GM18517 (cell line): ENCODE measurements around the gene SLC6A9.

Source experiments
- ATAC-seq: cut with Tn5 transposase; IDR thresholded peaks from one replicate; pipeline ENCODE4 v1.9.1; 2021; ENCODE audit warnings: mild to moderate bottlenecking, moderate library complexity; ENCODE audit not compliant: unreplicated experiment

The SLC6A9 gene

DNA sequence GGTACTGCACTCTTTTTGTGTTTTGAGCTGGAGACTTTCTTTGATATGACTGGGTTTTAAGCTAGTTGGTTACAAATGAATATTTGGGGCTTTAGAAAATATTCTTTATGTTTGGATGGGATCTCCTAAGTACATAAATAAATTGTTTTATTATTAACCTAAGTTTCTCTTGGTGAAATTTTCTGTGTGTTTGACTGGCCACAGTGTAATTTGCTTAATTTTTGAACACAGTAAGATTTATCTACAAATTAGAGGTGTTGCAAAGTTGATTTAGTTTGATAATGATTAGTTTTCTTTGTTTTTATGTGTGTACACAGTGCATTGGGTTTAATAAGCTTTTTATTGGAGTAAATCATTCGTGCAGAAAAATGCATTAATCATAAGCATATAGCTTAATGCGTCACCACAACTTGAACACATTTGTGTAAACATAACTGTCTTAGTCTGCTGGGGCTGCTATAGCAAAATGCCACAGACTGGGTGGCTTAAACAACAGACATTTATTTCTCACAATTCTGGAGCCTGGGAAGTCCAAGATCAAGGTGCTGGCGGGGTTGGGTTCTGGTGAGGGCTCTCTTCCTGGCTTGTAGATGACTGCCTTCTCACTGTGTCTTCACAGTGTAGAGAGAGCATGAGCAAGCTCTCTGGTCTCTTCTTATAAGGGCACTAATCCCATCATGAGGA lies 17.4 kb upstream of the SLC6A9 start:
- no peak for ATAC-seq

DNA sequence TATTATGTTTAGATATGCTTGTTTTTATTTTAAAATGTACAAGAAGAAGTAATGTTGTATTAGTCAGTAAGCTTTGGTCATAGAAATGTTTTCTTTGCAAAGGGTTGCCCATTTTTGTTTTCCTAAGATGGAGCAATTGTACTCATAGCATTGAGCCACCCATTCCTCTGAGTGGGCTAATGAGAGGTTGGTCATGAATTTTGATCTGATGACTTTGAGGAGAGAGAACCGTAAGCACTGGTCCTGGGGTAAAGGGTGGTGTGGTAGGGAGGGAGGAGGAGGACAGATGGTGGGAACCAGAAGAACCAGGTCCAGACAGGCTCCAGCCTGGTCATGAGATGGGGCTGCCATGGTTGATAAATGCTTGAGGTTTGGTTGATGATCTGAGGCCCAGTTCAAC lies 15.9 kb upstream of the SLC6A9 start:
- ATAC-seq: no peak

DNA sequence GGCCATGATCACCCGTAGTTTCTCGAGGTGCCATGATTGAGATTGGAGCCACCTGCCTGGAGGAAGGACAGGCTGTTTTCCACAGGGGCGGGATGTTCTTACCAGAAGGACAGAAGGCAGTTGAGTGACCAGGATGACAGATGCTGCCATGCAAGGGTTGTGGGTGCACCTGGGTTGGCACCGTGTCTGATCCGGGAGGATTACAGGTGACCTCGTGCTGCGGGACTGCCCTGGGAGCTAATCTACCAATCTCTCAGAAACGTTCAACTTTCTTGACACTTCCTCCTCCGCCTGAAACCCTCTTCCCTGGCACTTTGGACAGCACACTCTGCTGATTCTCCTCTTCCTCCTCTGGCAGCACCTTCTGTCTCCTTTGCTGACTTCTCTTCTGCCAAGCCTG lies 13.8 kb upstream of the SLC6A9 start:
- no peak for ATAC-seq

DNA sequence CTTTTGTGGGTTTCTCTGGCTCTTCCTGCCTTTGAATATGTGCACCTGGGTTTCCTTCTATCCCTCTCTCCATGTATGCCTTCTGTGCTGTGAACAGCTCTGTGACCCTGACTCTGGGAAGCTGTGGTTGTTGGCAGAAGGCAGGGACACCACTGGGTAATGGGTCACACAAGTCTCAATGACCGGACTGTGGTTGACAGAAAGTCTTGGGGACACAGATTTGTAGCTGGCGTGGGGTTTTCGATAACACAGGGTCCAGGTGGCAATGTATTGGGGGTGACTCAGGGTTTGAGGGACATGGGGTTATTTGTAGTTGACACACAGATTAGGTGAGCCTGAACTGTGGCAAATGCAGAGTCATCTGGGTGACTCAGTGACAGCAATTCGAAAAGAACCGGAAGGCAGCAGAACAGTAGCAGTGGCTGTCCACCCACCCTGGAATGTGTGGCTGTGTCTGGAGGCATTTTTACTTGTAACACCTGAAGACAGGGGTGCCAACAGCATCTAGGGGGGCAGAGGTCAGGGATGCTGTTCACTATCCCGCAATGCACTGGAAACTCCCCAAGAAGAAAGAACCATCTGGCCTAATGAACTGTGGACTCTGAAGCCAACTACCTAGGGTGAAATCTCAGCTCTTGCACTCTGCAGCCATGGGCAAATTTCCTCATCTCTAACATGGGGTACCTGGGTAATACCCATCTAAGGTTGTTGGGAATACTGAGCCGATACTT lies 13.0 kb upstream of the SLC6A9 start:
- no peak for ATAC-seq

DNA sequence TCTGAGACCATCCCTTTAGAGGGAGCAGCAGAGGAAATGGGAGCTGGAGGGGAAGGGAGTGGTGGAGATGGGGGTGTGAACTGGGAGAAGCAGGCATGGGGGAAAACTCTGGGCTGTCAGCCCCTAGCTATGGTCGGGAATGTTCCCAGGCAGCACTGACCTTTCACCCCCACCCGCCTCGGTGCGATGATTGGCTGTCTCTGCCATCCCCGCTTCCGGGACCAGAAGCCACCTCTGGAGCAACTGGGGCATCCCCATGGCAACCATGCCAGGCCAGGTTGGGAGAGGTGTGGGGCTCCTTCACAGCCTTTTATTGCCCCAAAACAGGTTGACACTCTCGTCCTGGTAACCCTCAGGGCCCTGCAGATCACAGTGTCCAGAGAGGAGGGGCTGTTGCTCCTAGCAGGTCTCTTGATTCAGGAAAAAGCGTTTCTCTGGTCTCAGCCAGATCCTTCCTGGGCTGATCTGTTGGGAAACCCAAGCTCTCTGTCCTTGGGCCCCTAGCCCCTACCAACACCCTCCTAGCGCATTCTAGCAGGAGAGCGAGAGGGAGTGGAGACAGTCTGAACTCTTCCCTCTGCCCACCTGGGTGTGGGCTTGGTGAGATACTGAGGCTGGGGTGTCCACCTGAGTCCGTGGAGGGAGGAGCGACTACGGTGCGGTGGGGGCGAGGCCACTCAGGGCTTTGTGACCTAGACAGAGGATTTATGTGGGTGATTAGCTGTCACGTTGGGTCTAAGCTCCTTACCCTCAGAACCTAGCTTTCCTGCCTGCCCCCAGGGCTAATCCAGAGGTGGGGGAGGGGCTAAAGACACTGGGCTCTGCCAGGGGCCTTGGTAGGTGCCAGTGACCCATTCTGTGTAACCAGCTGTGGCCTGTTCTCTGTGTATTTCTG lies 12.2 kb upstream of the SLC6A9 start:
- no peak for ATAC-seq

DNA sequence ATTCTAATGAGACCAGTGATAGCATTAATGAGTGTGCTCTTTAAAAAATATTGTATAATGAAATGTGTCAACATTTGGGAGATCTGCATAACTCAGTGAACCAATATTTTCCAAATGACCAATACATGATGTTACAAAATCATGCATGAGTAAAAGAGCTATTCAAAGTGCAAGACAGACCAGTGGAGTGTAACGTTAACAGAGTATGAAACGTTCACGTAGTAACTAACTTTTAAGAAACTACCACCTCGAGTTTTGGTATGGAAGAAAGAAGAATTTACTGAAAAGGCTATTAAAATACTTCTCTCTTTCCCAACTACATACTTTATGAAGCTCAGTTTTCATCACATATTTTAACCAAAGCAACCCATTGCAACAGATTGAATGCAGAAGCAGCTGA lies 9.6 kb upstream of the SLC6A9 start:
- ATAC-seq: no peak

DNA sequence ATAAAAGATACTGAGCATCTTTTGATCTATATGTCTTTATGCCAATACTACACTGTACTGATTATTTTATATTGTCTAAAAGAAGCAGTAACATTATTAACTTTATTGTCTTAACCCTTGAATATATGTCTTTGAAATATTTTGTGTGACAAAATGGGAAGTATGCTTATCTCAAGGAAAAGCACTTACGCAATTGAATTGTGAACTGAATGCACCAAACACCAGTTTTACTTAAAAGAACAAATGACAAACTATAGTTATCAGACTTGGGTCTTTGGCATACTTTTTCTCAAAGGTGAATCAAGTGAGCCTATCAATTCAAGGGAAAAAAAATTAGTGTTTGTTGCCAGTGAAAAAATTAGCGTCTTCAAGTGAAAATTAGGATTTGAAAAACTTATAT lies 9.2 kb upstream of the SLC6A9 start:
- ATAC-seq: no peak

DNA sequence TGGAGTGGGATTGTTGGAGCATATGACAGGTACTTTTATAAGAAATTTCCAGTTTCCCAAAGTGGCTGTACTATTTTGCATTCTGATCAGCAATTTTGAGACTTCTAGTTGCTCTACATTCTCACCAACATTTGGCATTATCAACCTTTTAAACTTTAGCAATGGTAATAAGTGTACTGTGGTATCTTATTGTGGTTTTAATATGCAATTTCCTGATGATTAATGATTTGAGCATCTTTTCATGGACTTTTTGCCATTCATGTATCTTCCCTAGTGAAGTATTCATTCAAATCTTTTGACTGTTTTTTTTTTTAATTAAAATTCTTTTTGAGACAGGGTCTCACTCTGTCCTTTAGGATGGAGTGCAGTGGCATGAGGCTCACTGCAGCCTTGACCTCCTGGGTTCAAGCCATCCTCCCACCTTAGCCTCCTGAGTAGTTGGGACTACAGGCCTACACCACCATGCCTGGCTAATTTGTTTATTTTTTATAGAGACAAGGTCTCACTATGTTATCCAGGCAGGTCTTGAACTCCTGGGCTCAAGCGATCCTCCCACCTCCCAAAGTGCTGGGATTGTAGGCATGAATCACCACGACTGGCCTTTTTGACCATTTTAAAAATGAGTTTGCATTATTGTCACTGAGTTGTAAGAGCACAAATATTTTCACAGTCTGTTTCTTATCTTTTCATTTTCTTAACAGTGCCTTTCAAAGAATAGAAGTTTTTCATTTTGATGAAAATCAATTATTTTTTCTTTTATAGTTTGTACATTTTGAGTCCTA lies 7.8 kb upstream of the SLC6A9 start:
- no peak for ATAC-seq

DNA sequence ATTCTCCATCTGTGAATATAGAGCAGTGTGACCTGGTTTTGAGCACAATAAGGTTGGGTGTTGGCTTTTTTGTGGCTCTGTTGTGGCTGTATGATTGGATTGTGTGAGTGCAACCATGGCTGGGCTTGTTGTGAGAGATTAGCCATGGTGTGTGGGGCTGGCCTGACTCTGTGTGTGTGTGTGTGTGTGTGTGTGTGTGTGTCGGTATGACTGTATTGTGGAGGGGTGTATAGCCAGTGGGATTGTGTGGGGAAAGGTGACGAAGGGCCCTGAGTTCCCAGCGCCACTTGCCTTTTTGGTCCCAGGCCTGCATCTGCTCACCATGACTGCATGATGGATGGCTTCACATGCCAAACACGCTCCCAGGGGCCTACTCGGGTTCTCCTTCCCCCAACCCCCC lies 5.9 kb upstream of the SLC6A9 start:
- ATAC-seq: no peak

DNA sequence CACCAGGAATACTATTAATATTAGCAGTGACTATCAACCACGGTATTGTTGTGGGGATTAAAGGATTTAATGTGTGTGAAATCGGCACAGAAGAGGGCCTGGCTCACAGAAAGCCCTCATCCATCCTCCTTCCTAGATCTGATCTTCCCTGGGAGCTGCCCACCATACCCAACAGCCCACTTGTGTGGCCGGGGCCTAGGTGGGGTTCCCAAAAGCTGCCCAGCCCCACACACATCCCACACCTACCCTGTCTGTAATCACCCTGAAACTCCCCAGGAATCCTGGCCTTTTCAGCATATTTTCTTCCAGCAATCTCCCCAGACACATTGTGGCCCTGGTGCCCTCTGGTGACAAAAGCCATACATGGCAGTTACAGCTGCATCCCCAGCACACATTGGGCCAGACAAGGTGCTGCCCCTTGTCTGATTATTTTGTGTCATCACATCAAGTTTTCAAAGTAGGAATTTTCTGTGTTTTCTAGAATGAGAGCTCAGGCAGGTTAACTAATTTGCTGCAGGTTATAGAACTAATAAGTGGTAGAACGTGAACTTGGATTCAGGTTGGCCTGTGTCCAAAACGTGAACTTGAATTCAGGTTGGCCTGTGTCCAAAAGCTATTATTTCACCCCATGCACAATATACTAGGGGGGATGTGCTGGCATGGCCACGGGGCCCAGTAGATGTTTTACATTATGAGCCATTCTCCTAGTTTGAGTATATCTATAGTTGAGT lies 5.3 kb upstream of the SLC6A9 start:
- ATAC-seq: no peak

DNA sequence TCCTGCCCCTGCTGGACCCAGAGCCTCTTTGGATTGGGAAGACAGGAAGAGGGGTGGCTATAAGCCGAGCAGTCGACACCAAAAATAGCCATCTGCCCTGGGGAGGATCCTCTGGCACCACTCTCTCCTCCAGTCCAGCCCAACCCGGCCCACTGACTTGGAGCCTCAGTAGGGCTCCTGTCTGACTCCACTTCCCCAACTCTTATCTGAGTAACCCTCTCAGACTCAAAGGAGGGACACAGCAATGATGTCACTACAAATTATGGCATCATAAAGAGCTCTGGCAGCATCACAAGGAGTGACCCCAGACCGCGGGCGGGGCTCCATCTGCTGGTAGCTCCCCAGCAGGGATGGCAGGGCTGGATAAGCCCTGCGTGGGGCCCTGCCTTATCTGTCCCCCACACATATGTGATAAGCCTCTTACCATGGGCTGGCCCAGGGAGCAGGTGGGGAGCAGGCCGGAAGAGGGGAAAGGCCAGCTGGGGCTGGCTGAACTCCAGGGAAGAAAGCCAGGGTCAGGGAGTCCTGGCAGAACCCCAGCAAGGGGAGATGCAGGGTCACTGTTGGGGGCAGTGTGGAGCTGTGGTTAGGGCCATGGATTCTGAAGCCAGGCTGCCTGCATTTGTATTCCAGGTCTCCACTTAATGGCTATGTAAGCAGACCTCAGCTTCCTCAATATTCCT lies 4.6 kb upstream of the SLC6A9 start:
- no peak for ATAC-seq

DNA sequence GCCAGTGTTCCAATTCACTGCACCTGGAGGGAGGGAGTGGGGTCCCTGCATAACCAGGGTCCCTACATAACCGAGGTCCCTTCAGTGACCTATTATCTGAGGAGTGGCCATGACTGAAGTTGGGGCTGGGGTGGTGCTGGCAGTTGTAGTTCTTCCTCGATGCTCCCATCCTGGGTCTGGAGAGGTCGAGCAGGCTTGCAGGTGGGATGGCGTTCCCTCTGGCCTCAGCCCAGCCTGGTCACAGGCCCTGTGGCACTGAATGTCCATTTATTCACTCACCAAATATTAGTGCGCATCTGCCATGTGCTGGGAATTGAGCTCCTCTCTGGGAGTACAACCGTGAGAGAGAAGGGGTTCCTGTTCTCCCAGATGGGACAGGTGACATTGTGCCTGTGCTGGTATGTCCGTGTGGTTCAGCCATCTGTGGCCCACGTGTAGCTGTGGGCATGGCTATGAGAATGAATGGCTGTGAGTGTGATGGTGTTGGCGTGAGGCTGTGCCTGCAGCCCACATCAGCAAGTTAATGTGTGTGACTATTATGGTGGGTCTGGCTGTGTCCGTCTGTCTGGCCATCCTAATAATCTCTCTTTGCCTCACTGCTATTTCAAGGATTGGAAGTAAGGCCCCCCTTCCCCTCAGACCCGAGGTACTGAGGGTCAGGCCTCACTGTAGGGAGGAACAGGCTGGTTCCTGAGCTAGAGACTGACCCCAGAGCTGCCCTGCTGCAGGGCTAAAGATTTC lies 3.9 kb upstream of the SLC6A9 start:
- no peak for ATAC-seq

DNA sequence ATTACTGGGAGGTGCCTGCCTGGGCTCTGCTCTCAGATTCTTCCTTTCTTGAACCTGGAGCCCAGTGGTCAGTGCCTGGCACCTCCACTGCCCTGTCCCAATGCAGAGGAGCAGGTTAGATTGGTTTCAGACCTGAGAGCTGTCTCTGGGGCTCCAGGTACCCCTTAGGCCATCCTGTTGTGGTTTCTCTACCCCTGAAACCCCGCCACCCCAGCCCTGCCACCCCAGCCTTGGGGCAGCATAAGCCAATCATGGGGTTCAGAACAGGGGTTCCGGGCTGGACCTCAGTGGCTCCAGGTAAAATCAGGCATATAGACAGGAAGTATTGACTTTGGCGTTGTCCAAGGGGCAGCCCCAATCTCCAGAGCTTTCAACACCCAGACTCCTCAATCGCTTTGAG lies 3.2 kb upstream of the SLC6A9 start:
- no peak for ATAC-seq

DNA sequence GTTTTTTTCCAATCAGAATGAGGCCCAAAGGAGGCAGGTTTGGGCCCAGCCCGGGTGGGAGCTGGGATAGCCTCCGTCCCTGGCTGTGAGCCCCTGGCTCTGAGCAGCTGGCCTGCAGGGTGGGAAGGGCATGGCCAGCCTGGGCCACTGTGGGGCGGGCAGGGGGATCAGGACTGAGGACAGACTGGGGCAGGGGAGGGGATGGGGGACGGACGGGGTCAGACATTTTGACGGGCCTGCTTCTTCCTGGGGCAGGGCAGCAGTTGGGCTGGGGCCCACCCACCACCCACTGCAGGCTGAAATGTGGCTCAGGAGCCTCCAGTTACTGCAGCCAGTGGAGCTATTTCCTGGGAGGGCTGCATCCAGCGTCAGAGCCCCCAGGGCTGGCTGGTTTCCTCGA lies 2.5 kb upstream of the SLC6A9 start:
- ATAC-seq: no peak

DNA sequence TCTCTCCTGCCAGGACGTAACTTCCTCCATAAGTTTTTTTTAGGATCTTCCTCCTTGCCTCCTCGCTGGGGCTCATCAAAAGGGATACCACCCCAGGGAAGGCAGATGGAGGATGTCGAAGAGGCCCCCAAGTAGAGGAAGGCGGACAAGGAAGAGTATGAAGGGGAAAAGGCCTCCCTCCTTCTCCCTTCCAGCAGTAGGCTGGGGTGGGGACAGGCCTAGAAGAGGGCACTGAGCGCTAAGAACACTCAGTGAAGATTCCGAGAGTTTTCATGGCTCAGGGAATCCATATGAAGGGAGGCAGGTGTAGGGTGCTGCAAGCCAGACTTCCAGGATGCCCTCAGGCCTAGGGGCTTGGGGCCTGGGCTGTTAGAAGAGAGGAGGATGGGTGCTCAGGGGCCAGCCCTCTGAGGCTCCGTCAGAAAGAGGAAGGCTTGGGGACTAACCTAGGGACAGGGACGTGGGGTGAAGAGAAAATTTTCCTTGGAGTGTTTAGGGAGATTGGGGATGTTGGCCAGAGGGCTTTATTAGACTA lies 1.8 kb upstream of the SLC6A9 start:
- ATAC-seq: no peak

DNA sequence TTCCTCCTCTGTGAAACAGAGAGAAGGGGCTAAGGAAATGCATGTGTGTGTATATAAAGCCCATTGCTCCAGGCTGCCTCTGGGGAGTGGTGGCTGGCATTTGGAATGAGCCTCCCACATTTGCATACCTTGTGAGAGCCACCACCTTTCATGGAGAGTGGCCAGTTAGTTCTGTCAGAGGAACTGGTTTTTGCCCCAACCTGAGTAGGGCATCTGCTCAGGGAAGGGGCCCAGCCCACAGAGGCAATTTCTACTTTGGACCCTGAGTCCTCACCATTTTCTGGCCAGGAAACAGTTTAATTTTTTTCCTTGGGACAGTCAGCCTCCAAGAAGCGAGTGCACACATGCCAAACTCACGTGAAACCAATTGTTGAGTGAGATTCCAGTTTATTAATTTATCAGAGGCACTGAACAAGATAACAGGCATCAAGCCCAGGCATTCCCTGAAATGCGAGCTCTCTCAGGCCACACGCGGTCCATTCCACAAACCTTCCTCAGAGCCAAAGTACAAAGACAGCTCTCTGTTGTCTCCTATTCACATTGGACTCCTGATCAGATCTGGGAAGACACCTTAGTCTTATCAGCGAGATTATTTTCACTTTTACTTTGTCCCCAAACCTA lies 1.0 kb upstream of the SLC6A9 start:
- ATAC-seq: no peak

DNA sequence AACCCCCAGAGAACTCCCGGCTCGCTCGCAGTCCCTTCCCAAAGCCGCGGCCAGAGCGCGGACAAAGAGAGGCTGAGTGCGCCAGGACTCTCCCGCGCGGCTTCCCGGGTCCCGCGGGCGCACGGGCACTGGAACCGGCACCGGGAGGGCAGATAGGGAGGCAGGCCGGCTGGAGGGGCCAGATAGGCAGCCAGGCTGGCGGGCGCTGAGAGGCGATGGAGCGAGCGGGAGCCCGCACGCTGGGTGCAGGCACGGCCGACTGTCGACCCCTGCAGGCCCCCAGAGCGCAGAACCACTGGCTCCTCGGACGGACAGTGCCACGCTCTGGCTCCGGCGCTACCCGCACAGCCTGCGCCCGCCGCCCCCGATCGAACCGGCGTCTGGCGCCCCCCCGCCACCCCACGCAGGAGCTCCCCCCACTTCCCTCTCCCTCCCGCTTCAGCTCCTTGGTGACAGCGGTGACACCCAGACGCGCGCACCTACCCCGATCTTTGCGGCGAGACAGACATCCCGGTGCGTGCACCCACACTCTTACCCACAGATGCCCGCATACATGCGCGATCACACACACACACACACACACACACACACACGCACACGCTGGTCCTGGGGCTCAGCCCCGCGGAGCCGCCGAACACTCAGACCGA lies 534 bp downstream of the SLC6A9 start:
- peak; percentile 7 for ATAC-seq
